VCaP (cell line): Measurements from ENCODE around the gene IL22RA1.

Source experiments
- H3K27ac ChIP-seq: fragments of 450-650 bp; 2 replicates; pipeline ENCODE4 v1.5.1; 2017
- CTCF ChIP-seq: fragments of 450-650 bp; conservative IDR thresholded peaks from 2 replicates; pipeline ENCODE4 v1.5.1; 2017; ENCODE audit warnings: mild to moderate bottlenecking, moderate library complexity

IL22RA1 gene

GRCh38 chr1:24069817-24070216 is 73.1 kb downstream of the IL22RA1 start:
- H3K27ac ChIP-seq: no peak overlapping the region
- no peak for TF ChIP-seq CTCF
